Loucy (cell line): Measurements from ENCODE around the gene LRBA.

Source experiments
- CTCF ChIP-seq: fragments of 200-600 bp; sonication (generic); conservative IDR thresholded peaks from 2 replicates; pipeline ENCODE4 v1.5.1; 2014; ENCODE audit warnings: mild to moderate bottlenecking, antibody characterized with exemption, low read length
- EZH2phosphoT487 ChIP-seq: fragments of 200-600 bp; IDR thresholded peaks from 2 replicates; pipeline ENCODE4 v1.6.1; 2018; ENCODE audit warnings: antibody characterized with exemption, mild to moderate bottlenecking, moderate library complexity, borderline replicate concordance

- no peak for TF ChIP-seq CTCF
- TF ChIP-seq EZH2phosphoT487, result no peak
Measured at GRCh38 chr4:150250293-150250997, 764.6 kb downstream of the LRBA start.
